22Rv1 (cell line): ENCODE data around the gene SLC26A2.

Experiments used
- H3K27ac ChIP-seq: fragments of 450-650 bp; 2 replicates; pipeline ENCODE4 v1.5.1; 2017
- ZFX ChIP-seq: fragments of 450-650 bp; IDR thresholded peaks from 2 replicates; pipeline ENCODE4 v1.6.1; 2017; ENCODE audit warnings: antibody characterized with exemption, borderline replicate concordance
- TF ChIP-seq, protein P1 (sequence below): fragments of 450-650 bp; IDR thresholded peaks from 2 replicates; pipeline ENCODE4 v1.5.1; 2017; ENCODE audit warnings: mild to moderate bottlenecking

The SLC26A2 gene

DNA sequence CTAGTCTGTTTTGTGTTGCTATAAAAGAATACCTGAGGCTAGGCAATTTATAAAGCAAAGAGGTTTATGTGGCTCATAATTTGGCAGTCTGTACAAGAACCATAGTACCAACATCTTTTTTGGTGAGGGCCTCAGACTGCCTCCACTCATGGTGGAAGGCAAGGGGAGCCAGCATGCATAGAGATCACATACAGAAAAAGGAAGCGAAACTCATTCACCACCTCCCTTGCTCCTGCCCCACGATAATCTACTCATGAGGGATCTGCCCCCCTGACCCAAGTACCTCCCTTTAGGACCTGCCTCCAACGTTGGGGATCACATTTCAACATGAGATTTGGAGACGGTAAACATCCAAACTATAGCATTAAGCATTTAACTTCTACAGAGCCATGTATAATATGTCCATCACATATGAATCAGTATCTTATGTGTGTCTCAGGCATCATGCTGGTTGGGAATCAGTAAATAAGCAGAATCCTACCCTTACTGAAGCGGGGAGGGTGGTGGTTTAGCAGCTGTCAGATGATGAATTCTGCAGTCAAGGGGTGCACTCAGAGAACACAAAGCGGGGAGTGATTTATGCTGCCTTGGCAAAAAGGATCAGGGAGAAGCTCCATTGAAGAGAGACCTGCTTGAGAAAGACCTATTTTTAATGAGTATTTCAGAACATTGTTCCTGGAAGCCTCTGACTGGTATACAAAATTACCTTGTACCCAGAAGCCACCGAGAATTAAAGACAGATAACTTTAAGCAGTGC lies 74.8 kb downstream of the SLC26A2 start:
- H3K27ac ChIP-seq, result no peak overlapping the region
- TF ChIP-seq, protein P1, sequence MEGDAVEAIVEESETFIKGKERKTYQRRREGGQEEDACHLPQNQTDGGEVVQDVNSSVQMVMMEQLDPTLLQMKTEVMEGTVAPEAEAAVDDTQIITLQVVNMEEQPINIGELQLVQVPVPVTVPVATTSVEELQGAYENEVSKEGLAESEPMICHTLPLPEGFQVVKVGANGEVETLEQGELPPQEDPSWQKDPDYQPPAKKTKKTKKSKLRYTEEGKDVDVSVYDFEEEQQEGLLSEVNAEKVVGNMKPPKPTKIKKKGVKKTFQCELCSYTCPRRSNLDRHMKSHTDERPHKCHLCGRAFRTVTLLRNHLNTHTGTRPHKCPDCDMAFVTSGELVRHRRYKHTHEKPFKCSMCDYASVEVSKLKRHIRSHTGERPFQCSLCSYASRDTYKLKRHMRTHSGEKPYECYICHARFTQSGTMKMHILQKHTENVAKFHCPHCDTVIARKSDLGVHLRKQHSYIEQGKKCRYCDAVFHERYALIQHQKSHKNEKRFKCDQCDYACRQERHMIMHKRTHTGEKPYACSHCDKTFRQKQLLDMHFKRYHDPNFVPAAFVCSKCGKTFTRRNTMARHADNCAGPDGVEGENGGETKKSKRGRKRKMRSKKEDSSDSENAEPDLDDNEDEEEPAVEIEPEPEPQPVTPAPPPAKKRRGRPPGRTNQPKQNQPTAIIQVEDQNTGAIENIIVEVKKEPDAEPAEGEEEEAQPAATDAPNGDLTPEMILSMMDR, result no peak
- TF ChIP-seq ZFX, result no peak

DNA sequence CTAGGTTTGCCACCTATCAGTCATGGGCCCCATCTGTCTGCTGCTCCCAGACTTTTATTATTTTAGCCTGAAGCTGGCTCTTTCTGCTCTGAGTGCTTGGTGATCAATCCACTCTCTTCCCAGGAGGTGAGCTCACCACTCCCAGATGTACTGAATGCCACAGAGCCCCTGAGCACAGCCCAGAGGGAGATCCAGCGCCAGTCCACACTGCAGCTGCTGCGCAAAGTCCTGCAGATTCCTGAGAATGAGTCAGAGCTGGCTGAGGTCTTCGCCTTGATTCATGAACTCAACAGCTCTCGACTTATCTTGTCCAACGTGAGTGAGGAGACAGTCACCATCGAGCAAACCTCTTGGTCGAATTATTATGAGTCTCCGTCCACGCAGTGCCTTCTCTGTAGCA lies 76.0 kb downstream of the SLC26A2 start:
- no peak overlapping the region for H3K27ac ChIP-seq
- TF ChIP-seq ZFX, result no peak
- TF ChIP-seq, protein P1, result no peak
